Kidney epithelial cell (primary cell): ENCODE data around the gene BMI1. TPM values are rescaled to one million over a fixed set of nuclear protein-coding genes. Genes with fewer than 3 reads are reported as not detected.

Experiments used
- DNase-seq: peaks from one replicate; pipeline ENCODE4 v3.0.0-alpha.2; 2010; ENCODE audit warnings: low read depth
- H3K27me3 ChIP-seq: 2 replicates; pipeline ENCODE4 v1.6.0; 2011; ENCODE audit warnings: low read length; ENCODE audit not compliant: control insufficient read depth, insufficient read depth
- H3K36me3 ChIP-seq: 2 replicates; pipeline ENCODE4 v1.5.1; 2011; ENCODE audit warnings: low read length; ENCODE audit not compliant: control insufficient read depth, insufficient read depth
- H3K4me3 ChIP-seq: 2 replicates; pipeline ENCODE4 v1.5.1; 2011; ENCODE audit warnings: low read depth, mild to moderate bottlenecking, control low read depth, low read length
- total RNA-seq: library from RNA; depleted of rRNA; stranded (reverse); fragments of >200 nt; gene quantifications from 2 replicates; pipeline ENCODE4 v1.2.3, GENCODE V29; 2015
- TF ChIP-seq, protein P1 (sequence below): IDR thresholded peaks from 2 replicates; pipeline ENCODE4 v1.5.1; 2011; ENCODE audit warnings: mild to moderate bottlenecking, moderate library complexity, low read length, control low read depth, inconsistent platforms; ENCODE audit not compliant: insufficient read depth, poor library complexity, severe bottlenecking

BMI1 gene
- total RNA-seq, 1 donor from 2014 or later: 60.5 TPM

DNA sequence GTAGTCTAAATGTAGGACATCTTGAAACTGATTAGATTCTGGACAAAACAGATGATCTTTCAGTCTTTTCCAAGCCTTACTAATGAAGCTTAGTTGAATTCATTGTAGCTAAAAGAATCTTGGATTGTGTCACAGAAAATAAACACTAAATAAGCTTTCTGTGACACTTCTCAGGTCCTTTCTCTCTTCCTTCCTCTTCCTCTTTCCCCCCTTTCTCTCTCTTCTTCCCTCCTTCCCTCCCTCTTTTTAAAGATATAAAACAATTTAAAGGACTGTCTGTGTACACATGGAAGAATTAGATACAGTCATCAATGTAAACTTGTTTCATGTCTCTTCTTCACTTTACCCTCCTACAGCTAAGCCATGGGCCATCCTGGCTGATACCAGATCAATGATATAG lies 10.0 kb upstream of the BMI1 start:
- no peak for DNase-seq
- TF ChIP-seq, protein P1, sequence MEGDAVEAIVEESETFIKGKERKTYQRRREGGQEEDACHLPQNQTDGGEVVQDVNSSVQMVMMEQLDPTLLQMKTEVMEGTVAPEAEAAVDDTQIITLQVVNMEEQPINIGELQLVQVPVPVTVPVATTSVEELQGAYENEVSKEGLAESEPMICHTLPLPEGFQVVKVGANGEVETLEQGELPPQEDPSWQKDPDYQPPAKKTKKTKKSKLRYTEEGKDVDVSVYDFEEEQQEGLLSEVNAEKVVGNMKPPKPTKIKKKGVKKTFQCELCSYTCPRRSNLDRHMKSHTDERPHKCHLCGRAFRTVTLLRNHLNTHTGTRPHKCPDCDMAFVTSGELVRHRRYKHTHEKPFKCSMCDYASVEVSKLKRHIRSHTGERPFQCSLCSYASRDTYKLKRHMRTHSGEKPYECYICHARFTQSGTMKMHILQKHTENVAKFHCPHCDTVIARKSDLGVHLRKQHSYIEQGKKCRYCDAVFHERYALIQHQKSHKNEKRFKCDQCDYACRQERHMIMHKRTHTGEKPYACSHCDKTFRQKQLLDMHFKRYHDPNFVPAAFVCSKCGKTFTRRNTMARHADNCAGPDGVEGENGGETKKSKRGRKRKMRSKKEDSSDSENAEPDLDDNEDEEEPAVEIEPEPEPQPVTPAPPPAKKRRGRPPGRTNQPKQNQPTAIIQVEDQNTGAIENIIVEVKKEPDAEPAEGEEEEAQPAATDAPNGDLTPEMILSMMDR: no peak
- no peaks in the 10 kb centered on the region for H3K36me3 ChIP-seq
- no peak overlapping the region for H3K4me3 ChIP-seq
- H3K27me3 ChIP-seq: no peaks in the 10 kb centered on the region

DNA sequence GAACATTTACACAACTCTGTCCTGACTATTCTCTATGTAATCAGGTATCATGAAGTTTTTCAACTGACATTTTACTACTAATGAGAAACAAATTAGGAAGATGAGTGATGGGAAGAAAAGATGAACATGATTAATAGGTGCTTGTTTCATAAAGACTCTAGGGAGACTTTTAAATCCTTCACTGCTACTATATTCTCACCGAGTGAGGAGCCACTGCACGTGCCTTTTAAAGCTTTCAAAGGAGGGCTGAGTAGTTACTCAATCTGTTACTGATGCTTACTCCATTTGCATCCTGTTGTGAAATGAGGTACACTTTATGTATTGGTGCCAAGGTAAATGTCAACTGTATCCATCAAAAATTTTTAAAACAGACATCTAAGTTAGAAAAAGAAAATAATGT lies 6.0 kb upstream of the BMI1 start:
- Histone ChIP-seq H3K4me3 (no peak overlapping the region), H3K36me3 (no peaks in the 10 kb centered on the region), H3K27me3 (no peaks in the 10 kb centered on the region)
- TF ChIP-seq, protein P1: no peak
- DNase-seq: no peak

DNA sequence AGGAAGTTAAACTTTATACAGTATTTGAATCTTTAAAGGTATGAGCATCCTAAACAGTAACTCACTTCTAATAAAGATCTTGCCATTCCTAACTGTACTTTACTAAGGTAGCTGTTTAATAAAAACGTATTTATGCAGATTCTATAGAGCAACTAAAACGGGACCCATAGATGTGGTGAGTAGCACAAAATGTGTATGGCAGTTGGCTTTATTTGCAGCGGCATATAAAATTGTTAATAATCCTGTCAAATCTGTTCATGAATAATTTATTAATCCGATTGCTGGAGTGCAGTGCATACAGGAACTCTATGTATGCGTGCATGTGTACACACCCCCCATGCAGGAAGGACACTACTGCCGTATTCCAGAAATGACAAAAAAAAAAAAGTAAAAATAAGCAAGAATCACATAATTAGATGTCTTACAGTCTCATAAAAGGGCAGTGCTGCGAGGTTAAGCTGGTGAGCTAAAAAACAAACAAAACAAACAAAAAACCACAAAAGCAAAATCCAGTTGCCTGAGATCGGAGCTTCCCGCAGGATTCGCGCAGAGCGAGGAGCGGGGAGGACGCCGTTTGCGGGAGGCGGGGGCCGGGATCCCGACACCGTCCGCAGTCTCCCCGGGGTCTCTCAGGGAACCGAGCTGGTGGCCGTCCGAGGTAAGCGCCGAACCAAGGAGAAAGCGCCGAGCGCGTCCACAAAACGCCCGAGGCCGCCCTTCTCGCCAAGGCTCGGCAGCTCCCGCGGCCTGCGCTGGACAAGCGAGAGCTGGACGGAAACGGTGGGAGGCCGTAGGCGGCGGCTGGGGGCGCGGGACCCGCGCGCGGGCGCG lies 5.2 kb upstream of the BMI1 start:
- peak overlapping the region; percentile 73 for H3K4me3 ChIP-seq
- H3K27me3 ChIP-seq: no peaks in the 10 kb centered on the region
- TF ChIP-seq, protein P1: no peak
- no peak for DNase-seq
- H3K36me3 ChIP-seq: no peaks in the 10 kb centered on the region

DNA sequence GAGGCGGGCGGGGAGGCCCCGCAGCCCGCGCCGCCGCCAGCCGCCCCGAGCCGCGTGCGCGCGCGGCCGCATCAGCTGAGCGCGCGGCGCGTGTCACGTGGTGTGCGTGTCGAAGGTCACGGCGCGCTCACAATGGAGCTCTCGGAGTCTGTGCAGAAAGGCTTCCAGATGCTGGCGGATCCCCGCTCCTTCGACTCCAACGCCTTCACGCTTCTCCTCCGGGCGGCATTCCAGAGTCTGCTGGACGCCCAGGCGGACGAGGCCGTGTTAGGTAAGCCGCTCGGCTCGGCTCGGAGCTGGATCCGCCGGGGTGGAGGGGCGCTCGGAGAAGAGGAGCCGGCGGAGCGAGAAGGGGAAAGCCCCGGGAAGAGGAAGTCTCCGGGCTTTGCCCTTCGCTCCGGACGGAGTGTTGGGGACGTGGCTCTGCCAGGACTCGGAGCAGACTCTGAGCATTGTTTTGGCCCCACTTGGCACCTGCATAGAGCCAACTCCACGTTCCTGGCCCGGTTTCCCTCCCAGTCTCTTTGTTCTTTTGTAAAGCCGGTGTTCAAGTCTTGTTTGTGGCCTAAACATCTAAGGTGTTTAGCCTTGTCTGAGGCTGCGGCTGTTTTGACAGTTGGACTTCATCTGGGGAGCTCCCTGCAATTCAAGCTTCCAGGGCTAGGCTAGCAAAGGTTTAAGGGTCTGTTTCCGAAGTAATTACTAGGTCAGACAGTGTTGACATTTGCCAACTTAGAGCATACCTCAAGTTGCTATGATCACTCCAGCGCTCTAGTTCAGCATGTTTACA lies 4.4 kb upstream of the BMI1 start, which contains the start of gene COMMD3:
COMMD3 (plus strand) TSS at position 103 of the 790 bp plus-strand sequence; CDS start at position 133, 30 bp downstream.
- H3K4me3 ChIP-seq: peak within 1 kb of the TSS; percentile 73
- TF ChIP-seq, protein P1: no peak
- no peak for DNase-seq
- no peaks in the 10 kb centered on the region for H3K36me3 ChIP-seq
- H3K27me3 ChIP-seq: peaks cover 2% of the 10 kb centered on the region

DNA sequence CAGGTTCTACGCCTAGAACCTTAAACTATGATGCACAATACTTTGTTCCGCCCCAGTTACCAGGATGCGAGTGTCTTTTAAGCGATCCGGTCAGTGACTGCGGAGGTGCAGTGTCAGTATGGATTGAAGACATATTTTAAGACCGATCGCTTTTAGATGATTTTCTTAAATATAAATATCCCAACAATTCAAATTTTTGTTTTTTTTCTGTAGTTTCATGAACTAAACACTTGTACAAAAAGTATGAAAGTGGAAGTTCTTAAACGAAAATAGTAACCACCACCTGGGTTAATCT lies 3.9 kb upstream of the BMI1 start:
- peak overlapping the region; percentile 73 for H3K4me3 ChIP-seq
- peaks cover 4% of the 10 kb centered on the region for H3K27me3 ChIP-seq
- H3K36me3 ChIP-seq: no peaks in the 10 kb centered on the region
- TF ChIP-seq, protein P1: no peak
- no peak for DNase-seq
